SK-N-SH treated with all-trans-retinoic acid at 6 μM for 48 hours (cell line): ENCODE measurements around the gene CNOT10.

Experiments used
- ATAC-seq: fragments of 200-7000 bp; cut with Tn5 transposase; 3 replicates; pipeline ENCODE4 v1.9.1; 2020; ENCODE audit warnings: mild to moderate bottlenecking, moderate library complexity
- BACH2 ChIP-seq: fragments of 250-450 bp; sonication (Bioruptor Pico); IDR thresholded peaks from 2 replicates; pipeline ENCODE4 v1.9.0; 2021; ENCODE audit warnings: mild to moderate bottlenecking, borderline replicate concordance
- CSDC2 ChIP-seq: fragments of 250-450 bp; sonication (Bioruptor Pico); IDR thresholded peaks from 2 replicates; pipeline ENCODE4 v1.5.0; 2020; ENCODE audit warnings: mild to moderate bottlenecking, moderate library complexity
- CSRNP3 ChIP-seq: fragments of 250-450 bp; sonication (Bioruptor Pico); IDR thresholded peaks from 2 replicates; pipeline ENCODE4 v1.5.1; 2021; ENCODE audit warnings: mild to moderate bottlenecking, moderate library complexity
- ESRRG ChIP-seq: fragments of 250-450 bp; sonication (Bioruptor Pico); IDR thresholded peaks from 2 replicates; pipeline ENCODE4 v1.6.1; 2021; ENCODE audit warnings: mild to moderate bottlenecking
- GLIS3 ChIP-seq: fragments of 250-450 bp; sonication (Bioruptor Pico); IDR thresholded peaks from 2 replicates; pipeline ENCODE4 v1.5.0; 2020; ENCODE audit warnings: mild to moderate bottlenecking, moderate library complexity
- OSR1 ChIP-seq: fragments of 250-450 bp; sonication (Bioruptor Pico); IDR thresholded peaks from 2 replicates; pipeline ENCODE4 v1.8.0; 2022; ENCODE audit warnings: moderate library complexity, mild to moderate bottlenecking, inconsistent platforms
- PPARA ChIP-seq: fragments of 250-450 bp; sonication (Bioruptor Pico); IDR thresholded peaks from 2 replicates; pipeline ENCODE4 v1.5.0; 2020; ENCODE audit warnings: mild to moderate bottlenecking, borderline replicate concordance
- TCF4 ChIP-seq: fragments of 250-450 bp; sonication (Bioruptor Pico); IDR thresholded peaks from 2 replicates; pipeline ENCODE4 v1.8.0; 2021; ENCODE audit warnings: mild to moderate bottlenecking, moderate library complexity, borderline replicate concordance
- TOX ChIP-seq: fragments of 250-450 bp; sonication (Bioruptor Pico); IDR thresholded peaks from 2 replicates; pipeline ENCODE4 v1.8.0; 2021; ENCODE audit warnings: mild to moderate bottlenecking, moderate library complexity, borderline replicate concordance
- ZC3H10 ChIP-seq: fragments of 250-450 bp; sonication (Bioruptor Pico); IDR thresholded peaks from 2 replicates; pipeline ENCODE4 v1.5.1; 2021; ENCODE audit warnings: mild to moderate bottlenecking, moderate library complexity
- ZFP3 ChIP-seq: fragments of 250-450 bp; sonication (Bioruptor Pico); IDR thresholded peaks from 2 replicates; pipeline ENCODE4 v1.5.0; 2020; ENCODE audit warnings: mild to moderate bottlenecking, moderate library complexity
- ZNF565 ChIP-seq: fragments of 450-650 bp; formaldehyde crosslinking; conservative IDR thresholded peaks from 2 replicates; pipeline ENCODE4 v1.5.0; 2020; ENCODE audit warnings: low read depth, mild to moderate bottlenecking, moderate library complexity
- ZNF70 ChIP-seq: fragments of 450-650 bp; formaldehyde crosslinking; IDR thresholded peaks from 2 replicates; pipeline ENCODE4 v1.5.0; 2020; ENCODE audit warnings: mild to moderate bottlenecking, moderate library complexity
- TF ChIP-seq, protein P1 (sequence below): fragments of 250-450 bp; sonication (Bioruptor Pico); IDR thresholded peaks from 2 replicates; pipeline ENCODE4 v1.8.0; 2020; ENCODE audit warnings: mild to moderate bottlenecking, moderate library complexity, borderline replicate concordance
- TF ChIP-seq, protein P2 (sequence below): fragments of 250-450 bp; sonication (Bioruptor Pico); IDR thresholded peaks from 2 replicates; pipeline ENCODE4 v1.8.0; 2021; ENCODE audit warnings: low read depth, mild to moderate bottlenecking, moderate library complexity, borderline replicate concordance
- TF ChIP-seq, protein P3 (sequence below): fragments of 250-450 bp; sonication (Bioruptor Pico); IDR thresholded peaks from 2 replicates; pipeline ENCODE4 v1.5.1; 2020; ENCODE audit warnings: low read depth, mild to moderate bottlenecking, moderate library complexity

Gene CNOT10

GRCh38 chr3:32713181-32713580 lies 28.2 kb downstream of the CNOT10 start:
- TF ChIP-seq ZC3H10: no peak
- no peak for ATAC-seq

DNA sequence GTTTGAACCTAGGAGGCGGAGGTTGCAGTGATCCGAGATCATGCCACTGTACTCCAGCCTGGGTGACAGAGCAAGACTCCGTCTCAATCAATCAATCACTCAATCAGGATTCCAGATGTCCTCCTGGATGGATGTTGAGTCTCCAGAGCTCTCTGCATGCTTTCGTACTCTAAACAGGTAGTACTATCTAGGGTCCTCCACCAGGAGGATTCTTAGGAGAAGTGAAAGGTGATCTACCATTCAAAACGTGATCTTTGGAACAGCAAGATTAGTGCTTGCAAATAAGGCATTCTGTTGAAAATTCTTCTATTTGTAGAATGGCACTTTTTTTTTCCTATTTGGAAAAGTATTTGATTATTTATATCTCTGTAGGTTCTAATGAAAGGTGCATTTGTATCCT lies 34.3 kb downstream of the CNOT10 start:
- no peak for TF ChIP-seq ZNF565 (CRISPR knock-in tag)
- no peak for TF ChIP-seq ESRRG (CRISPR knock-in tag)
- TF ChIP-seq, protein P1, sequence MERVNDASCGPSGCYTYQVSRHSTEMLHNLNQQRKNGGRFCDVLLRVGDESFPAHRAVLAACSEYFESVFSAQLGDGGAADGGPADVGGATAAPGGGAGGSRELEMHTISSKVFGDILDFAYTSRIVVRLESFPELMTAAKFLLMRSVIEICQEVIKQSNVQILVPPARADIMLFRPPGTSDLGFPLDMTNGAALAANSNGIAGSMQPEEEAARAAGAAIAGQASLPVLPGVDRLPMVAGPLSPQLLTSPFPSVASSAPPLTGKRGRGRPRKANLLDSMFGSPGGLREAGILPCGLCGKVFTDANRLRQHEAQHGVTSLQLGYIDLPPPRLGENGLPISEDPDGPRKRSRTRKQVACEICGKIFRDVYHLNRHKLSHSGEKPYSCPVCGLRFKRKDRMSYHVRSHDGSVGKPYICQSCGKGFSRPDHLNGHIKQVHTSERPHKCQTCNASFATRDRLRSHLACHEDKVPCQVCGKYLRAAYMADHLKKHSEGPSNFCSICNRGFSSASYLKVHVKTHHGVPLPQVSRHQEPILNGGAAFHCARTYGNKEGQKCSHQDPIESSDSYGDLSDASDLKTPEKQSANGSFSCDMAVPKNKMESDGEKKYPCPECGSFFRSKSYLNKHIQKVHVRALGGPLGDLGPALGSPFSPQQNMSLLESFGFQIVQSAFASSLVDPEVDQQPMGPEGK (CRISPR knock-in tag): no peak
- TF ChIP-seq OSR1 (CRISPR knock-in tag): no peak
- TF ChIP-seq CSDC2 (CRISPR knock-in tag): no peak
- TF ChIP-seq, protein P2, sequence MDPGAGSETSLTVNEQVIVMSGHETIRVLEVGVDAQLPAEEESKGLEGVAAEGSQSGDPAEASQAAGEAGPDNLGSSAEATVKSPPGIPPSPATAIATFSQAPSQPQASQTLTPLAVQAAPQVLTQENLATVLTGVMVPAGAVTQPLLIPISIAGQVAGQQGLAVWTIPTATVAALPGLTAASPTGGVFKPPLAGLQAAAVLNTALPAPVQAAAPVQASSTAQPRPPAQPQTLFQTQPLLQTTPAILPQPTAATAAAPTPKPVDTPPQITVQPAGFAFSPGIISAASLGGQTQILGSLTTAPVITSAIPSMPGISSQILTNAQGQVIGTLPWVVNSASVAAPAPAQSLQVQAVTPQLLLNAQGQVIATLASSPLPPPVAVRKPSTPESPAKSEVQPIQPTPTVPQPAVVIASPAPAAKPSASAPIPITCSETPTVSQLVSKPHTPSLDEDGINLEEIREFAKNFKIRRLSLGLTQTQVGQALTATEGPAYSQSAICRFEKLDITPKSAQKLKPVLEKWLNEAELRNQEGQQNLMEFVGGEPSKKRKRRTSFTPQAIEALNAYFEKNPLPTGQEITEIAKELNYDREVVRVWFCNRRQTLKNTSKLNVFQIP (CRISPR knock-in tag): no peak
- ATAC-seq: no peak

- TF ChIP-seq, protein P1 (CRISPR knock-in tag): no peak
- TF ChIP-seq ESRRG (CRISPR knock-in tag) (no peak), TOX (CRISPR knock-in tag) (no peak), ZNF565 (CRISPR knock-in tag) (no peak), BACH2 (no peak), ZNF70 (CRISPR knock-in tag) (no peak), OSR1 (CRISPR knock-in tag) (no peak)
- TF ChIP-seq, protein P3, sequence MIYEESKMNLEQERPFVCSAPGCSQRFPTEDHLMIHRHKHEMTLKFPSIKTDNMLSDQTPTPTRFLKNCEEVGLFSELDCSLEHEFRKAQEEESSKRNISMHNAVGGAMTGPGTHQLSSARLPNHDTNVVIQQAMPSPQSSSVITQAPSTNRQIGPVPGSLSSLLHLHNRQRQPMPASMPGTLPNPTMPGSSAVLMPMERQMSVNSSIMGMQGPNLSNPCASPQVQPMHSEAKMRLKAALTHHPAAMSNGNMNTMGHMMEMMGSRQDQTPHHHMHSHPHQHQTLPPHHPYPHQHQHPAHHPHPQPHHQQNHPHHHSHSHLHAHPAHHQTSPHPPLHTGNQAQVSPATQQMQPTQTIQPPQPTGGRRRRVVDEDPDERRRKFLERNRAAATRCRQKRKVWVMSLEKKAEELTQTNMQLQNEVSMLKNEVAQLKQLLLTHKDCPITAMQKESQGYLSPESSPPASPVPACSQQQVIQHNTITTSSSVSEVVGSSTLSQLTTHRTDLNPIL (CRISPR knock-in tag): no peak
Observed at GRCh38 chr3:32719931-32720330, 34.9 kb downstream of the CNOT10 start.

GRCh38 chr3:32725721-32726120 lies 40.7 kb downstream of the CNOT10 start:
- ATAC-seq: no peak

More at GRCh38 chr3:32719931-32720330, 34.9 kb downstream of the CNOT10 start:
- ATAC-seq: no peak

DNA sequence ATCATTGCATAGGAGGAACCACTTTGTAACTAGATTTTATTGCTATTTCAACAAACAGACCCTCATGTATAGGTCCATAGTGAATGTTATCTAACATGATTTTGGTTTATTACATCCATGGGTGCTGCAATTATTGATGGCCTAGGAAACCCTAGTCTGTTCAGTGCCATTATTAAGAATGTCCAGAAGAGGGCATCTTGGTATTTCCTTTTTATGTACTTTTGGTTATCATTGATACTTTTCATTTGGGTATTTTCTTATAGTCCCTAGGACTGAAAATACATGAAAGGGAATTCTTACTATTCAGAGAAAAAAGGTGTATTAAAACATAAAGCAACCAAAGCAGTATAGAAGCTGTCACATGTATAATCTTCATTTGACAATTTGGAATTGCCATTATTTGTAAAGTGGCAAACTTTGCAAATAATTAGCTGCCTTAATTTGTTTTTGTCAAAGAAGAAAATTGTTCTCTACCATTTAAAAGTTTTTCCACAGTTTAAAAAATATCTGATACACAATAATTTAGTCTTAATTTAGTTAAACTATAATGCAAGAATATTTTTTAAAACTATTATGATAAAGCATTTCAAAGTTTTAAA lies 48.7 kb downstream of the CNOT10 start:
- no peak for TF ChIP-seq GLIS3 (CRISPR knock-in tag)
- TF ChIP-seq OSR1 (CRISPR knock-in tag): no peak
- TF ChIP-seq ESRRG (CRISPR knock-in tag): no peak
- TF ChIP-seq CSDC2 (CRISPR knock-in tag): no peak
- TF ChIP-seq, protein P3 (CRISPR knock-in tag): no peak
- TF ChIP-seq ZC3H10: no peak
- TF ChIP-seq PPARA (CRISPR knock-in tag): no peak
- no peak for TF ChIP-seq ZFP3 (CRISPR knock-in tag)
- no peak for TF ChIP-seq BACH2

More at GRCh38 chr3:32725721-32726120, 40.7 kb downstream of the CNOT10 start:
- TF ChIP-seq TCF4 (no peak), CSRNP3 (no peak)
- TF ChIP-seq, all 23 proteins: peak for 0

More for the DNA sequence above, 48.7 kb downstream of the CNOT10 start:
- peak; percentile 77 for ATAC-seq
